ENCODE data around the gene SLC9A2. TPM values are rescaled to one million over a fixed set of nuclear protein-coding genes. Genes with fewer than 3 reads are reported as not detected.

Gene SLC9A2
- total RNA-seq, 1 experiment from 2014 or later: 13.4 TPM

DNA sequence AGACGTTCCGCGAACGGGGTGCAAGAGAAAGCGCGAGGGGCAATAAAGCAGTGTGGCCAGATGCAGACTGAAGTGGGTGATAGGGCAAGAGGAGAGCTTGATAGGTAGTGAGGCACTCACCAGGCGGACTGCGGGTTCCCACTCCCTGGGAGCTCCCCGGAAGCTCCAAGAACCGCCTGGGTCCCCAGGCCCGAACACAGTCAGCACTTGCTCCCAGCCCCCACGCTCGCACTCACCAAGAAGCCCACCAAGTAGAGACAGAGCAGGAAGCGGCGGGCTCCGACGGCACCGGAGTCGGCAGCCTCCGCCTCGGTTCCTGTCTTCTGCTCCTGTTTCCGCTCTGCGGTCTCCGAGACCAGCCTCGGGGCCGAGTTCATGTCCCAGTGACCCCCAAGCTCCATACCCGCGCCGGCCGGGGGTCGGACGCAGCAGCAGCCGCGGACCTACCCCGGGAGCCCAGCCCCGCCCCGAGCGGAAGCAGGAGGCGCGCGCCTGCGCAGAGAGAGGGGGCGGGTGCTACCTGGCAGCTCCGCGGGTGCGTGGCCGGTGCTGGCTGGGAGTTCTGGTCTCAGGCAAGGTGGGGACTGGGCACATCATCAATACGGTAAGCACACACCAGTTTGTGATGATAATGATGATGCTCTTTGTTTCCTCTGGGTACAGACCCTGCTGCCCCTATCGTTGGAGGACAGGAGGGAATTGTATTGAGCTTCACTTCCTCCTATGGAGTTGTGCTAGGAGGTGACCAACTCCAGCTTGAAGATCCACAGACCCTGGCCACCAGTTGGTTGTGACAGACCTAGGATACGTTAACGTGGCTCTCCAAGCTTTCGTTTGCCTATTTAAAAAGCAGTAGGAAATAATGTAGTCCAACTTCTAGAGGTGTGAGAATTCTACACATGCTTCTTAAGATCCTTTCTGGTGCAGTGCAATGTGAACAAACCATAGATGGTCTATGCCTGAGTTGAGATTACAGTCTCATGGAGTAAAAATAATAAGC, 117.4 kb downstream of the SLC9A2 start:
- ChIA-PET POLR2A (ENCODE audit: unreplicated experiment) (interaction anchor here (0.6 to 1.0 kb wide), 3 partner anchors 19 to 223 kb away, joined by 3 to 4 read pairs (median 3); no protein-coding TSS in a partner anchor), CTCF (interaction anchor here (0.6 to 1.8 kb wide), 2 partner anchors 17 to 481 kb away, joined by 3 to 7 read pairs; no protein-coding TSS in a partner anchor)
- TF ChIP-seq EZH2 (IDR thresholded peaks at IDR 0.05; ENCODE audit: low read depth) (no peak), CTCF (conservative IDR thresholded peaks at IDR 0.05) (no peak)

GRCh38 chr2:102737431-102737830, 118.1 kb downstream of the SLC9A2 start:
- H2AFZ ChIP-seq: peak overlapping the region; percentile 96
- H3K4me3 ChIP-seq: peak overlapping the region; percentile 74
- 0 out of 2 replicates have a peak overlapping the region, but pooled peaks have one; percentile 5 for H3K27ac ChIP-seq

More for the DNA sequence above, 117.4 kb downstream of the SLC9A2 start:
- Histone ChIP-seq H3K4me1 (replicated peaks; ENCODE audit: insufficient read depth) (peaks cover 24% of the 10 kb centered on the region), H3K27ac (peak overlapping the region; percentile 34), H3K36me3 (ENCODE audit: low read depth) (peaks cover 5% of the 10 kb centered on the region; the same call in 1 of the 2 replicates), H3K27me3 (ENCODE audit: insufficient read depth, low read depth) (no peaks in the 10 kb centered on the region), H3K9me2 (ENCODE audit: insufficient read depth) (no peaks in the 10 kb centered on the region), H3K4me3 (peak overlapping the region; percentile 74), H3K4me2 (peak overlapping the region; percentile 91), H2AFZ (peak overlapping the region; percentile 96), H3K9me3 (ENCODE audit: insufficient read depth, low read depth) (no peaks in the 10 kb centered on the region), H4K20me1 (ENCODE audit: insufficient read depth) (peaks cover 7% of the 10 kb centered on the region; the same call in 1 of the 2 replicates), H3K79me2 (ENCODE audit: low read depth) (peaks cover 48% of the 10 kb centered on the region), H3F3A (ENCODE audit: insufficient read depth, low read depth) (no peaks in the 10 kb centered on the region)
- BruUV-seq (replicated peaks): TSS peak; percentile 74
- intact Hi-C loops (cut with micrococcal nuclease; ENCODE audit: unreplicated experiment): loop anchor here (2.0 kb wide), 1 partner anchor 14 kb away; no protein-coding TSS in a partner anchor
- peak; percentile 53 to 80 for DNase-seq

More at GRCh38 chr2:102737431-102737830, 118.1 kb downstream of the SLC9A2 start:
- H3K79me2 ChIP-seq (ENCODE audit: low read depth): peaks cover 48% of the 10 kb centered on the region
- intact Hi-C loops (cut with micrococcal nuclease; ENCODE audit: unreplicated experiment): loop anchor here (2.0 kb wide), 1 partner anchor 15 kb away; no protein-coding TSS in a partner anchor
- no peaks in the 10 kb centered on the region for H3K9me2 ChIP-seq (ENCODE audit: insufficient read depth)
- DNase-seq: no peak
- H3K9me3 ChIP-seq (ENCODE audit: insufficient read depth, low read depth): no peaks in the 10 kb centered on the region
- POLR2A ChIA-PET (ENCODE audit: unreplicated experiment): no interaction called here
- H3K4me1 ChIP-seq (replicated peaks; ENCODE audit: insufficient read depth): peaks cover 24% of the 10 kb centered on the region
- BruUV-seq (replicated peaks): no TSS peak
- no peaks in the 10 kb centered on the region for H3K27me3 ChIP-seq (ENCODE audit: insufficient read depth, low read depth)
- no peak for TF ChIP-seq EZH2 (IDR thresholded peaks at IDR 0.05; ENCODE audit: low read depth)
- TF ChIP-seq CTCF (conservative IDR thresholded peaks at IDR 0.05): no peak
- H3K36me3 ChIP-seq (ENCODE audit: low read depth): no peaks in the 10 kb centered on the region
- H4K20me1 ChIP-seq (ENCODE audit: insufficient read depth): peaks cover 3% of the 10 kb centered on the region; the same call in 1 of the 2 replicates
- H3K4me2 ChIP-seq: peak overlapping the region; percentile 91
- no peaks in the 10 kb centered on the region for H3F3A ChIP-seq (ENCODE audit: insufficient read depth, low read depth)
- CTCF ChIA-PET: interaction anchor here (1.8 kb wide), 1 partner anchor 16 kb away, joined by 7 read pairs; no protein-coding TSS in a partner anchor

All from PC-9 (cell line).